Osteoblast (primary cell): ENCODE data around the gene HSPA1B. TPM values are rescaled to one million over a fixed set of nuclear protein-coding genes. Genes with fewer than 3 reads are reported as not detected.
"Not testable (repeated sequence)": the region's sequence is repeated elsewhere in the genome, so short reads cannot be mapped to it uniquely, and the experiment has no call there.

ENCODE experiments used
- DNase-seq: peaks from one replicate; pipeline ENCODE4 v3.0.0; 2011; ENCODE audit warnings: low spot score, mixed read lengths; ENCODE audit not compliant: insufficient read length; ENCODE audit errors: missing footprints
- H2AFZ ChIP-seq: 2 replicates; pipeline ENCODE4 v1.6.0; 2011; ENCODE audit warnings: mild to moderate bottlenecking, low read length
- H3K27ac ChIP-seq: 2 replicates; pipeline ENCODE4 v1.5.1; 2011; ENCODE audit warnings: mild to moderate bottlenecking, low read depth, low read length, moderate library complexity
- H3K27me3 ChIP-seq: 2 replicates; pipeline ENCODE4 v1.6.0; 2012; ENCODE audit warnings: mild to moderate bottlenecking, control low read depth, inconsistent platforms, low read length, moderate library complexity; ENCODE audit not compliant: insufficient read depth
- H3K36me3 ChIP-seq: 2 replicates; pipeline ENCODE4 v1.5.1; 2011; ENCODE audit warnings: mild to moderate bottlenecking, low read length, control low read depth, moderate library complexity; ENCODE audit not compliant: insufficient read depth
- H3K4me1 ChIP-seq: 2 replicates; pipeline ENCODE4 v1.5.1; 2011; ENCODE audit warnings: mild to moderate bottlenecking, low read length, control low read depth, moderate library complexity; ENCODE audit not compliant: insufficient read depth
- H3K4me2 ChIP-seq: 2 replicates; pipeline ENCODE4 v1.6.0; 2011; ENCODE audit warnings: mild to moderate bottlenecking, low read length; ENCODE audit not compliant: insufficient read depth
- H3K4me3 ChIP-seq: fragments of 200-600 bp; sonication (generic); 3 replicates; pipeline ENCODE4 v1.5.1; 2012; ENCODE audit warnings: mild to moderate bottlenecking, low read length, inconsistent platforms; ENCODE audit not compliant: insufficient read depth
- H3K79me2 ChIP-seq: 2 replicates; pipeline ENCODE4 v1.6.0; 2012; ENCODE audit warnings: mild to moderate bottlenecking, low read length, control low read depth, inconsistent platforms; ENCODE audit not compliant: insufficient read depth
- H3K9me3 ChIP-seq: 2 replicates; pipeline ENCODE4 v1.5.1; 2011; ENCODE audit warnings: low read depth, low read length, control low read depth
- H4K20me1 ChIP-seq: 2 replicates; pipeline ENCODE4 v1.6.0; 2012; ENCODE audit warnings: mild to moderate bottlenecking, low read length, control low read depth; ENCODE audit not compliant: insufficient read depth
- CTCF ChIP-seq: IDR thresholded peaks from 2 replicates; pipeline ENCODE4 v1.5.1; 2011; ENCODE audit warnings: mild to moderate bottlenecking, low read depth, low read length, moderate library complexity; ENCODE audit errors: extremely low read depth
- total RNA-seq: library from RNA; depleted of rRNA; stranded (reverse); fragments of >200 nt; gene quantifications from 2 replicates; pipeline ENCODE4 v1.2.3, GENCODE V29; 2012

HSPA1B gene
- total RNA-seq, 1 donor = 59.7 TPM

GRCh38 chr6:31791324-31792089 is 36.0 kb upstream of the HSPA1B start:
- H4K20me1 ChIP-seq = no peaks in the 10 kb centered on the region
- no peaks in the 10 kb centered on the region for H3K27me3 ChIP-seq
- H3K79me2 ChIP-seq = peaks cover 36% of the 10 kb centered on the region
- H3K4me3 ChIP-seq = no peak overlapping the region
- H2AFZ ChIP-seq = no peak overlapping the region
- H3K27ac ChIP-seq = no peak overlapping the region
- no peak overlapping the region for H3K4me2 ChIP-seq
- H3K9me3 ChIP-seq = no peaks in the 10 kb centered on the region
- H3K36me3 ChIP-seq = peaks cover 39% of the 10 kb centered on the region
- peak; percentile 97 for DNase-seq
- peak; percentile 74 for TF ChIP-seq CTCF
- H3K4me1 ChIP-seq = peaks cover 9% of the 10 kb centered on the region

- Histone ChIP-seq H3K4me1 (peaks cover 9% of the 10 kb centered on the region), H3K79me2 (peaks cover 36% of the 10 kb centered on the region), H3K4me2 (no peak overlapping the region)
Observed at GRCh38 chr6:31792090-31792374, 35.5 kb upstream of the HSPA1B start.

GRCh38 chr6:31792761-31793171 is 34.8 kb upstream of the HSPA1B start:
- H2AFZ ChIP-seq = no peak overlapping the region
- H3K4me1 ChIP-seq = peaks cover 9% of the 10 kb centered on the region
- no peak overlapping the region for H3K4me3 ChIP-seq
- peaks cover 36% of the 10 kb centered on the region for H3K79me2 ChIP-seq
- DNase-seq = peak; percentile 74
- no peaks in the 10 kb centered on the region for H4K20me1 ChIP-seq
- TF ChIP-seq CTCF = no peak
- no peaks in the 10 kb centered on the region for H3K27me3 ChIP-seq
- peaks cover 27% of the 10 kb centered on the region for H3K36me3 ChIP-seq
- peak overlapping the region; percentile 52 for H3K27ac ChIP-seq
- no peak overlapping the region for H3K4me2 ChIP-seq
- no peaks in the 10 kb centered on the region for H3K9me3 ChIP-seq

More at GRCh38 chr6:31792090-31792374, 35.5 kb upstream of the HSPA1B start:
- Histone ChIP-seq H3K27me3 (no peaks in the 10 kb centered on the region), H3K36me3 (peaks cover 33% of the 10 kb centered on the region), H4K20me1 (no peaks in the 10 kb centered on the region), H3K27ac (no peak overlapping the region), H3K9me3 (no peaks in the 10 kb centered on the region), H3K4me3 (no peak overlapping the region), H2AFZ (no peak overlapping the region)
- no peak for TF ChIP-seq CTCF
- no peak for DNase-seq

- H4K20me1 ChIP-seq, H3K9me3 ChIP-seq, DNase-seq, H3K27me3 ChIP-seq, H2AFZ ChIP-seq, H3K4me1 ChIP-seq: not testable (repeated sequence)
- Histone ChIP-seq H3K4me2 (peak overlapping the region; percentile 92), H3K4me3 (peak overlapping the region; percentile 95), H3K27ac (peak overlapping the region; percentile 92), H3K36me3 (peaks cover 27% of the 10 kb centered on the region), H3K79me2 (peaks cover 36% of the 10 kb centered on the region)
Observed at GRCh38 chr6:31793927-31794245, 33.7 kb upstream of the HSPA1B start.
